Measurements from ENCODE around the gene SLC35B1. TPM values are rescaled to one million over a fixed set of nuclear protein-coding genes. Genes with fewer than 3 reads are reported as not detected.
A peak's percentile ranks its signal among the peaks of the same experiment; 100 is the strongest.

The SLC35B1 gene, protein sequence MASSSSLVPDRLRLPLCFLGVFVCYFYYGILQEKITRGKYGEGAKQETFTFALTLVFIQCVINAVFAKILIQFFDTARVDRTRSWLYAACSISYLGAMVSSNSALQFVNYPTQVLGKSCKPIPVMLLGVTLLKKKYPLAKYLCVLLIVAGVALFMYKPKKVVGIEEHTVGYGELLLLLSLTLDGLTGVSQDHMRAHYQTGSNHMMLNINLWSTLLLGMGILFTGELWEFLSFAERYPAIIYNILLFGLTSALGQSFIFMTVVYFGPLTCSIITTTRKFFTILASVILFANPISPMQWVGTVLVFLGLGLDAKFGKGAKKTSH
- total RNA-seq (2014; rRNA removed; shearing (Covaris generic)), result 64.0 and 73.7 TPM in 2 replicates

DNA sequence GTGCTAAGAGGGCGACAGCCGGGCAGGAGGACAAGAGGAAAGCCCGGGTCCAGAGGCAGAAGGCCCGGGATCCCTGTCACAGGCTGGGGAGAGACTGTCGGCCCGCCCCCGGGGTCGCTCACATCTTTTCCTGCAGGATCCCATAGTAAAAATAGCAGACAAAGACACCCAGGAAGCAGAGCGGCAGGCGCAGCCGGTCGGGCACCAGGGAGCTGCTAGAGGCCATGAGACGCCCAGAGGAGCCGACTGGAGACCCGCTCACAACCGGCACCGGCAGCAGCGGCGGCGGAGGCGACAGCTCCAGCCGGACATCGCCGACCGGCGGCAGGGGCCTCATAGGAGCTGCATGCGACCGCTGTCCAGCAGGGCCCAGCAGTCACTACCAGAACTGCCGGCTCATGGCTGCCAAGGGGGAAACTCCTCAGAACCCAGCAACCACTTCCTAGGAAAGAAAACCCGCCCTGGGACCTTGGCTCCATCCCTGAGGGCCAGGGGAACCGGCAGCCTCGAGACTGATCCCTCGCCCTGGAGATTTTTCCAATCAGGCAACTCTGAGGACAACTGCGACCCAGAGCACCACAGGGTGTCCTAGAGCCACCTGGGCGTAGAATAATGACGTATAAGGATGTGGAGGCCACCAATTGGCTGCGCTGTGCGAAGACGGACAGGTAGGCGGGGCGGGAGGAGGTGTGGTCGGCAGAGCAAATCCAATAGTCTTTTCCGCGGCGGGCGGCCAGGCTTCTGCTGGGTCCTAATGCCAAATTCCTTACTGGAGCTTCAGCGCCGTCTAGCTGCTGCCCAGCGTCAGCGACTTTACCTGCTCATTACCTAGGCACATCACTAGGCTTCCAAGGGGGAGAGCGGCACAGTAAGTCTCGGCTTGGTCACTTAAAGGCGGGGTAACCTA is at the start of gene SLC35B1:
TSS of gene SLC35B1 (minus strand) at position 357 of the 907 bp plus-strand sequence. CDS start at position 226, 131 bp downstream.
- DNase-seq (ENCODE audit: low spot score), result peak; percentile 99

DNA sequence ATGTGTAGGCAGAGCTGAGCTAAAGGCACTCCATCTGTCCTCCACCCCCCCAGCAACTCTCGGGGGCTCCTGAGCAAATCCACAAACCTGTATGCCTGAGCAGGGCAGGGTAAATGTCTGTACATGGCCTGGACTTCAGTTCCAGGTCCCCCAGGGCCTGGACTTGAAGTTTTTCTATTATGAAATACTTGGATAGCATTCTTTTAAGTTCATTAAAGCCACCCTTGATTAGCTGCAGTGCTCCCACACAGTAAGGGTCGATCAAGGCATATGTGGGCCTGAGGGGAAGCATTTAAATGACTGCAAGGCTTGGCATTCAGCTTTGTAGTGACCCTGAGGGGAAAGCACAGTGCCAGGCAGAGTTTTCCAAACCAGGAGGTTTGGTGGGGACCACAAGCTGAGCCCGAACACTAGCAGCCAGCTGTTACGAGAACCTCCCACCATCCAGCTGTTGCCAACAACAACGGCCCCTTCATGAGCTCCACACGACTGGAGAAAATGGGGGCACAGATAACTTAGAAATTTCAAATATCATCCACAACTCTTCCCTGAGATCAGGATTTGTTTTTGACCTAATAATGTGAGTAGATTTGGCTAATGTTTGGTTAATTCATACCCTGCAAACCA is 49.5 kb upstream of the SLC35B1 start:
- DNase-seq (ENCODE audit: low spot score), result no peak

DNA sequence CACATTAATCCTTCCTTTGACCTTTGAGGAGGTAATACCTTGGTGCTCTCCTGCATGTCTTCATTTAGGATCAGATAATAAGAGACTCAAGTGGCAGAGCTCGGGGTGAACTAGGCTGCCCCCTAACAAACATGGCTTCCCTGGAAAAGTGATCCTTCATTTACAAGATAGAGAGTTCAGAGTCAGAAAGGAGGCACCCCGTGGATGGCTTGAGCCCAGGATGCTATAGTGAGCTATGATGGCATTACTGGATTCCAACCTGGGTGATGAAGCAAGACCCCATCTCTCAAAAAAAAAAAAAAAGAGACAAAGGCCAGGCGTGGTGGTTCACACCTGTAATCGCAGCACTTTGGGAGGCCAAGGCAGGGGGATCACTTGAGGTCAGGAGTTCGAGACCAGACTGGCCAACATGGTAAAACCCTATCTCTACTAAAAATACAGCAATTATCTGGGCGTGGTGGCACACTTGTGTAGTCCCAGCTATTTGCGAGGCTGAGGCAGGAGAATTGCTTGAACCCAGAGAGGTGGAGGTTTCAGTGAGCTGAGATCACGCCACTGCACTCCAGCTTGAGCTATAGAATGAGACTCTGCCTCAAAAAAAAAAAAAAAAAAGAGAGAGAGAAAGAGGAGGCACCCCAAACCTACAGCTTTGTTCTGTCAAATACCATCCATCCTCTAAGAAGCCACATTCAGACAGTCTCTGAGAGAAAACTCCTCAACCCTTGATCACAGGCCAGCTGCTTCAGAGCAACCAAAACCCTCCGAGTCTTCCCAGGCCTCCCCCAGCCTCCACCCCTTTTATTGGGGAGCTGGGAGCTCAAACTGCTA is 48.8 kb upstream of the SLC35B1 start:
- no peak for DNase-seq (ENCODE audit: low spot score)

DNA sequence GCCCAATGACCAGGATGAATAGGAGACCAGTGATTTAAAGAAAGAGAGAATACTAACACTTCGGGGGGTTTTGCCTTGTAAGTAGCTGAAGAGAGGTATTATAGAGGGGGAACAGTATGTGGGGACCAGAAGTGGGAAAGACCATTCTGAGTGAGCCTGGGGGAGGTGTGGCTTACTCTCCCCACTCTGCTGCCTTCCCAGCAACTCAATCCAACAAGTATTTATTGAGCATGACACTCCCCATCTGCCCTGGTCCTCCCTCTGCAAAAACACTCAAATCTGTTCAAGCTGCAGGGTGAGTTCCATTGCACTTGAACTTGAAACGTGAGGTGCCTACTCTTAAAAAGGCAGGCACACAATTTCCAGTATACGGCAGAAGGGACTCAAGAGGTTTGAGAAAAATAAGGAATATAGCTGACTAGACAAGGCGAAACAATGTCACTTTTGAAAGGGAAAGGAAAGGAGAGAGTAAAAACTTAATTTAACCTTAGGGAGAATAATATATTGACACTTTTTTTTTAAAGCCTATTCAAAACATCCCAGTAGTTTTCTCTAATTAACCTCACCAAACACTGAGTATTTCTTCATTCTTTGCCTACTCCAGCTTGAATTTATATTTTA is 48.0 kb upstream of the SLC35B1 start:
- DNase-seq (ENCODE audit: low spot score), result no peak

DNA sequence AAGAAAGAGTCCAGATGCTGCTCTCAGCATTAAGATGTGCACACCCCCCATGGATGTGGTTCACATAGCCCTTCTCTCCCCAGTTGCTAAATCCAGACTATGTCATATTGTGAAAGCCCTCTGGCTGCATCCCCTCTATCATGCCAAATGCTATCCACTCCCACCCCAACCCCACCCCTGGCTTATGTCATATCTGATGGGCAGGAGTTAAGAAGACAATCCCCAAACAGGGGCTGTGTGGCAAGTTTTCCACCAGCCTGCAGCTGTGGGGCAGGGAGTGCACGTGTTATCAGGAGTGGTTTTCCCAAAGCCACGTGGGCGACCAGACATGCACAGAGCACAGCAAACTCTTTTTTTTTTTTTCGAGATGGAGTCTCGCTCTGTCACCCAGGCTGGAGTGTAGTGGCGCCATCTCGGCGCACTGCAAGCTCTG is 46.2 kb upstream of the SLC35B1 start:
- no peak for DNase-seq (ENCODE audit: low spot score)

DNA sequence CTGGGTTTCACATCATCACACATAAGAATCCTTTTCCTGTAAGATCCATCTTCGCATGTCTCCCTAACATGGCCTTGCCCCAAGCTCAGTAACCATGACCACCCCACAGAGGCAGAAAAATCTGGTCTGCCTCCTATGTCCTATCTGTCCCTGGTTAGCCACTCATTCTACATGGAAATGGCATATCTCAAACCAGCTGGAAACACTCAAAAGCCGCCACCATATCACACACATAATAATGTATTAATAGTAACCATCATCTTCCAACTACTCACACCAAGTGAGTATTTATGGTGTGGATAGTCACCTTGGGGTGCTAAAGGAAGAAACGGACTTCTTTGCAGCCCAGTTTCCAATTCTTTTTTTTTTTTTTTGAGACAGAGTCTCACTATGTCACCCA is 44.7 kb upstream of the SLC35B1 start:
- no peak for DNase-seq (ENCODE audit: low spot score)

DNA sequence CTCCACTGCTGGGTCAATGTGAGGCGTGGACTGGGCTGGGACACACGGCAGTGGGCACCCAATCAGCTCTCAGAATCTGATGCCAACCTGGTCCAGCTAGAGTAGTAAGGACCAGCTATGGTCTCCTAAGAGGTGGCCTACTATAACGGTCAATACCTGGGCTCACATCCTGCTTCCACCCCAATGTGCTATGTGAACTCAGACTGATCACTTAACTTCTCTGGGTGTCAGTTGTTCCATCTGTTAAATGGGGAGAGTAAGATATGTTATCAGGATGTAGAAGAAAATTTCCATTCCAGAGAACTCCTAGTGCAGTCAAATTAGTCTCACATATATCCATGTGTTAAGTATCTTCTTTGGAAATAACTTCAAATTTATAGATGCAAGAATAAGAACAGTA is 42.0 kb upstream of the SLC35B1 start:
- no peak for DNase-seq (ENCODE audit: low spot score)

DNA sequence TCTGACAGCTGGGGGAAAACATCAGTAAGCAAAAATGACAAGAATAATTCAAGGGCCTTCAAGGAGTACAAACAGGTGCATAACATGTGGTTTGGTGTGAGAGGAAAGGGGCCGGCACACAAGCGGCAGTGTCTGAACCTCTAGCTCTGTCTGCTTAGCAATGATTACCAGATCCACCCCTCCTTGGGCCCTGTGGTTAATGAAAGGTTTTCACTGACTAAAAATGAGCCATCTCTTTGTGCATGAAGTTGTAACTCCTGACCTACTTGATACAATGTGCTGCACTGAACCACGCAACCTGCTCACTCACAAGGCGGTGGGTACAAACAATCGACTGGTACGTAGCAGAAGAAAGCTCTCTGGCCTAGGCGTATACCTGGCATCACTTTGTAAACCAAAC is 41.0 kb upstream of the SLC35B1 start:
- DNase-seq (ENCODE audit: low spot score), result no peak

DNA sequence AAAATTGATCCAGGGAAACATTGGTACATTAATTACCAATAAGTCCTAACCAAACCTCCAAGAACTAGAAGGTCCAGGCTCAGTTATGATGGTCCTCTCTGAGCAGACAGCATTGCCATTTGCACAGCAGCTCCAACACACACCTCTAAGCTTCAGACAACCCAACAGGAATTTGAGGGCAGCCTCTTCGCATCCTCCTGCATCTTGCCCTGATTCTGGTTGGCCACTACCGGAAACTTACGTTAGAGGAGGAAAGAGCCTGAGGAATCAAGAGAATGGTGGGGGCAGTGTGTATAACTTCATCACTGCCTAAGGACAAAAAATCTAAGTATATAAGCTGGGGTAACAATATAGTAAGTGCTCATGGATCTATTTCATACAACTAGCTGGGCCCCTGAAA is 40.5 kb upstream of the SLC35B1 start:
- no peak for DNase-seq (ENCODE audit: low spot score)

DNA sequence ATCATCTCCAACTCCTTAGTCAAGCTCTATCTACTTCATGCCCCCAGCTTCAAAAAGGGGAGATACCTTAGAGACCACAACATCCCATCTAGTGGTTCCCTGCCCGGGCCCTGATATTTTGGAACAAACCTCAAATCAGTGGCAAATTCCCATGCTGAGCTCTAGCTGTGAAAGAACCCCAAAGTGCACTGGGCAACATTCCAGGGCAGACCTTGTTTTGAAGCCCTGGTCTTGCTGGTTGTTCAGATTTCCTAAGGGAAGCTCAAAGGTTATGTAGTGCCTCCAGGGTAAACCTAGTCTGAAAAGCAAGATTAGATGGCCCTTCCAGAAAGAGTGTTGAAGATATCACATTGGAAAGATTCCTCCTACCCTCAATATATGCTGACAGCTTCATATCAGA is 39.9 kb upstream of the SLC35B1 start:
- no peak for DNase-seq (ENCODE audit: low spot score)

DNA sequence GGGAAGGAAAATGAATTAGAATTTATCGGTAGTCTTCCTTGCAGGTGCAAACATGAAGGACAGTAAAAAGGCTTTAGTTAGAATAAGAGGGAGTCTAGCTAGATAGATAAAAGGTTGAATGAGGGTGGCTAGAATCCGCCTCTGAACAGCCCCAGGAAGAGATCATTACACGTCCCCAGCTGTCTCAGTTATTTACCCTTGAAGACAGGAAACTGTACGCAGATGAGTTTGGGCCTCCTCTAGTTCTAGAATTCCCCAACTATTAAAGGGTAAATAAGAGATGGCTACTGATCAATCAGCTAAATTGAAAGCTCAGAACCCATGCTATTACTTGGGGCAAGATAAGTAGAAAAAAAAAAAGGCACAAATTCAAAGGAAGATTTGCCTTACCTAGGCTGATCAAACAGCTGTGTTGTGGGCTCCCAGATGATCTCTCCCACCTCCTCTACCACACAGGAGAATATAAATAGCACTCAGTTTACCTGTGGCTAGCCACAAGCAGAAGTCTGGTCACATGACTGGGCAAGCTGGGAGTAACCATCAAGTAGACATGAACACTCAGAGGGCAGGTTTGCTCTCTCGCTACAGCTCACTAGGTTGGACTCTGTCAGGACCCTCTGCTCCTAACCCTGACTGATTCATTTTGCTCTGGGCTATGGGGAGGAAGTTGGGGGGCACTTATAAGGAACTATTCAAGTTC is 39.2 kb upstream of the SLC35B1 start:
- no peak for DNase-seq (ENCODE audit: low spot score)

DNA sequence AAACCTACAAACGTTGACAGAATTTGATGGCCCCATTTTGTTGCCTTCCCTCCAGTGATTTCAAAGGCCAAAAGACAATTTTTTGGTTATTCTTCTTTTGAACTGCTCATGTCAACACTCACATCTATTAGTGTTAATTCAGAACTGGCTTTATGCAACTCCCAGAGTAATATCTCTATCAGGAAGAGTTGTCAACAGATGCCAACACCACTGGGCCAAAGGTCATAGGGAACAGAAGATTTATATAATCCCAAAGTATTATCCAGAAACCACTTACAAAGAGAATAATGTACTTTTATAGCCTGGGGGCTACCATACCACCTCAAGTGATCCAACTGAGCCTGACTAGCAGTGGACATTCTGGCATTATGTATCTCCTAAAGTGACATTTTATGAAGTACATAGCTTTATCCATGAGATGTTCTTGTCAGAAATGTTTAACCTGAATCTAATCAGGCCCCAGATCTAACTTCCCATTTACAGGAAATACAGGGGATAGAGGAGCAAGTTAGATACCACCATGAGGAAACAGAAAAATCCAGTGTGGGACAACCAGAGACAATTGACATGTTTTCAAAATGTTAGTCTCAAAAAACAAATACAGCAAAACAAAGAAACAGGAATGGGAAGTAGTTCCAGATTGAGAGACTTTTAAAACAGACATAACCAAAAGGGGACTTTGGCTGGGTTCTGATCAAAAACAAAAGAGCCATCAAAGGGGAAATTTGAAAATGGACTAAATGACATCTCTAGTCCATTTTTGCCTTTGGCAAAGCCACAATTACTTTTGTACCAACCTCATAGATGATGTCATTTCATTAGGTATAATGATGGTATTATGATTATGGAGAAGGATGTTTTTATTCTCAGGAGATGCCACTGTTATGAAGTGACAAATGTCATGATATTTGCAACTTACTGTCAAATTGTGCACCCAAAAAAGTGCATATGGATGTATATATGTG is 37.7 kb upstream of the SLC35B1 start:
- DNase-seq (ENCODE audit: low spot score), result no peak

DNA sequence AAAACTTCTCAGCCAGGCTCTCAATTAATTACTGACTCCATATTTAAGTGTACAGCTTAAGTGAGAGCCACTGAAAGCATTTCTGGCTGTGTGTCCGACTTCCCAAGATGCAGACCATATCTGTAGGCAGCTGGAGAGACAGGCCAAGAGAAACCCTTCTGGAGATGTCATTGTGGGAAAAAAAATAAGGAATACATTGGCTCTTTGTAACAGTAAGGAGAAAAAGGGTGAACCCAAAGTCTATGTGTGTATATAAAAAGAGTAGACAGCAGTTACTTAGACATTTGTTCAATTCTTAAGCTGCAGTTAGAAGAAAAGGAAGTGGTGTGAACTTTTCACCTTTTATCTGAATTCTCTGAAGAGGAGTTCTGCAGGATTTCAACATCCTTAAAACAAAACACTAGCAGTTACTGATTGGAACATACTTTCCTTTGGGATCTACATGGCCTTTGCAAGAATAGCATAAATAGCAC is 34.4 kb upstream of the SLC35B1 start:
- no peak for DNase-seq (ENCODE audit: low spot score)

DNA sequence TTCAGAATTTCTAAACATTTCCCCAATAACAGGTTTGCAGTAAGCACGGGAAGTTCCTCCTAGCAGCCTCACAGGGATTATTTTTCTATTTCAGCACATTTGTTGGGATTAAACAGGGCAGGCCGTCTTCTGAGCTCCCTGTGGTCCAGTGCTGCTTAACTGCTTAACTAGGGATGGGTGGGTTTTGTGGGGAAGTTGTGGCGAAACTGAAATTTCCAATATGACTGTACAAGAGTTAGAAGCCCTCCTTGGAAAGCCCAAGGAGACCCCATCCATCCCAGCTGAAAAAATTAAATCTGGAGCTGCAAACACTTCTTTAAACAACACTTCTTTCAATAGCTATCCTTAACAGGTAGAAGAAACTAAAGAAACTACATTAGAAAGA is 33.9 kb upstream of the SLC35B1 start:
- no peak for DNase-seq (ENCODE audit: low spot score)

DNA sequence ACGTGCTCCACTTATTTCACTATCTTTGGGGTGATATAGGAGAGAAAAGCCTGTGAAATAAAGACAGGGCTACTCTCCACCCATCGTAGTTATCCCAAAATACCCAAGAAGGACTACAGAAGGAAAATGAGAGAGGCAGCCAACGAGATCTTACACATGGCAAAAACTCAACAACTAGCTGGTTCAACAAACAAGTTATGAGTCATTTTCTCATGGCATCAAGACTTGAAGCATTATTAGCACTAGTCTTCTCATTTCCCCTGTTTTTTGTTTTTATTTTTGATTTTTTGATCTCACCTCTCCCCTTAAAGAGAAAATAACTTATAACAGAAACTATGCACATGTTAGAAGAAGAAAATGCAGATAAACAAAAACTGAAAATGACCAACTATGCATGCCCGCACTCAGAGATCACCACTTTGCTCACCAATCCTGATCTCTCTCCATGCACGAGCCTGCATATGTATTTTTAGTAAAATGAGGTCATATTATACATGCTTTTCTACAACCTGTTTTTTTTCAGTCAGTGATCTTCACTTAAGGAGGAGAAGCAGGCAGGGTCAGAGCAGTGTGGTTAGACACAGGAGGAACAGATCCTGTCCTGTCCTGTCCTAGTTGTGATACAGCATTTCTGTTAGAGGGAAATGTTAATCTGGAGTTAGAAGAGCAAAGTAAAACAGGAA is 33.4 kb upstream of the SLC35B1 start:
- no peak for DNase-seq (ENCODE audit: low spot score)

DNA sequence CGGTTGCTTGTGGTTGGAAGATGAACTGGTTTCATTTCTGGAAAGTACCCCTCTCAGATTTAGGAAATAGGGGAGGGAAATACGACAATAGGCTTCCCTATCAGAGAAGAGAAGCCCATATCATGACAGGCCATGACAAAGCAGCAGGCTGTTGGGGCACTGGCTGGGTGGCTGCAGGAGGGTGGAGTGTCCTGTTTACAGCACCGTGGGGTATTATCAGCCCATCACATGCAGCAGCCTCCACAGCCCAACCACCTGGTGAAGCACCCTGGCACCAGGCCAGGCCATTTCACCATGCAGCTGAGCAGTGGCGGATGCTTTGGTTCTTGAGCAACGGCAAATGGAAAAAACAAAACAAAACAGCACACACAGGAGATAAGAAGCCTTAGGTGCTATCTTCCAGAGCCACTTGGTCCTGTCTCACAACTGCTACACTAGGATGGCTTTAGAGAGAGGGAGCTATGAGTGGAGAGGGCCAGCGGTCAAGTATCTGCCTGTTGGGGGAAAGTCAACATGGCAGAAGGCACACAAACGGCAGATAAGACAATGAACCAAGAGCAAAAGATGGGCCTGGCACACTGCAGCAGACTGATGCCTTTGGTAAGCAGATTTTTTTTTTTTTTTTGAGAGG is 32.0 kb upstream of the SLC35B1 start:
- peak; percentile 23 for DNase-seq (ENCODE audit: low spot score)

DNA sequence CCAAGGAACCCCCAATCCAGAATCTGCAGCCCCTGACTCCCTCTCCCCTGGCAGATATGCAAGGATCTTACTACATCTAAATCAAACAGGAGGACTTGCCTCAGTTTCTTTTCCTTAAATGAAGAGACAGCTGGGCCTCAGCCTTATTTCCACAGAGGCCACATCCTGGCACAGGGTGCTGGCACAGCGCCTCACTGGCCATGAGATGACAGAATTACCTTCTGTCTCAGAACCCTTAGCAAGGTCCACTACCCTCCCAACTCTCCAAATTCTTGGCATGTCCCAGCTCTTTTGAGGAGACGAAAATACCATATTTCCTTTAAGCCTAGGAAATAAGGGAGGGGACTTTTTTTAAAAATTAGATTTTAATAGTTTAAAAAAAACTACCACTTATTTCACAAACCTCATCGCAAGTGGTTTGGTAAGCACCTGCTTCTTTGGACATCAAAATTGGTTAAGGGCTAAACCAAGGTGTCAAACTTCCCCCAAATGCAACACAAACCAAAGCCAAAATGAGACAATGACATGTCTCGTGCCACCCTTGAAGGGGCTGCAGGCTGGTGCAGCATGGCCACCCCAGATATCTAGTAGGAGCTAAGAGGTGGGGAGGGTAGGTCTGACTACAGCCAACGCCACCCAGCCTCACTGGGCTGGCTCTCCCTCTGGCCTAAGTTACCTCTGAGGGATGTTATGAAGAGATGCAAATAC is 30.8 kb upstream of the SLC35B1 start:
- DNase-seq (ENCODE audit: low spot score), result no peak

Data from HT-29 (cell line).